Inflammatory macrophage treated with lipopolysaccharide for 1 hour (primary cell): ENCODE measurements around the gene TMEM35B.
"Not testable (repeated sequence)": the region's sequence is repeated elsewhere in the genome, so short reads cannot be mapped to it uniquely, and the experiment has no call there.

Experiments
- DNase-seq, 2 donors: peaks; one replicate each; pipeline ENCODE4 v3.0.0-alpha.2; 2020 to 2022

Gene TMEM35B

DNA sequence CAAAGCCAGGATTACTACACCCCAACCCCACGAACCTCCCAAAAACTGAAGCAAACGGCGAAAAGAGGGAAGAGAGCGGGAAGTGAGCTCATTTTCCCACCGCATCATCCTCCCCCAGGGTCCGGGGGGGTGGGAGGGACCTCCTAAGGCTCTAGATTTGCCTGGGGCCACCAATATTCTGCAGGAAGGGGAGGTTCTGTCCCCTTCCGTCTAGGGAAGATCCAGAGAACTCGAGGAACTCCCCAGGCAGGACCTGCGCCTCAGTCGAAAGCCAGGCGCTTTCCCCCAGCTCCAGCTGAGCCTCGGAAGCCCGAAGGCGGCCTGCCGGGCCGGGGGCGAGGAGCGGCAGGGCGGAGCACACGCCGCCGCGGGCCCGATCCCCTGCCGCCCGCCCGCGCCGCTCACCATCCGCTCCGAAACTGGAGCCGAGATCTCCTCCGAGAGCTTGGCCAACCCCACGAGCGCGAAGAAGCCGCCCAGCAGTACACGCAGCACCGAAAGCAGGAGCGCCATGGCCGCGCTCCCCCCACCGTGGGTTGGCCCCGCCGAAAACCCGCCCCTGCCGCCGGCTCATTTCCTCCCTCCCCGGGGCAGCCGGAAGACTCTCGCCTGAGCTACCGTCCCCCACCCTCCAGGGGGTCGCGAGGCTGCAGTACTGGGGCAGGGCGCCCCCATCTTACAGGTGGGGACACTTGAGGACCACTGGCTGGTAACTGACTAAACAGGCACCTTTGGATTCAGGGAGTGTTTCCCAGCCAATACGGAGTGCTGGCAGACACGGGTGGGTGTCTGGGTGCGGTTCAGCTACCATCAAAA, at the start of gene TMEM35B:
TMEM35B (minus strand) TSS at position 555 of the 816 bp plus-strand sequence; CDS start at position 513, 42 bp downstream.
- DNase-seq: peak; percentile 84 to 87

DNA sequence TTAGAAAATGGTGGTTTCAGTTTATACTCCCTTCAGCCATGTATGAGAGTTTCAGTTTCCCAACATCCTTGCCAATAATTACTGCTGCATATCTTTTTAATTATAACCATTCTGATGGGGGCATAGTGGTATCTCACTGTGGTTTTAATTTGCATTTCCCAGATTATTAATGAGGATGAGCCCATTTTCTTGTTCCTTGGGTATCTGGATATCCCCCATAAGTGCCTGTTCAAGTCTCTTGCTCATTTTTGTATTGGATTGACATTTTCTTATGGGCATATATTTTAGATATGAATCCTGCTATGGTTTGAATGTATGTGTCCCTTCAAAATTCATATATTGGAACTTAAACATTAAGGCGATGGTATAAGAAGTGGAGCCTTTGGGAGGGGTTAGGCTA, 48.2 kb upstream of the TMEM35B start:
- DNase-seq: no peak

DNA sequence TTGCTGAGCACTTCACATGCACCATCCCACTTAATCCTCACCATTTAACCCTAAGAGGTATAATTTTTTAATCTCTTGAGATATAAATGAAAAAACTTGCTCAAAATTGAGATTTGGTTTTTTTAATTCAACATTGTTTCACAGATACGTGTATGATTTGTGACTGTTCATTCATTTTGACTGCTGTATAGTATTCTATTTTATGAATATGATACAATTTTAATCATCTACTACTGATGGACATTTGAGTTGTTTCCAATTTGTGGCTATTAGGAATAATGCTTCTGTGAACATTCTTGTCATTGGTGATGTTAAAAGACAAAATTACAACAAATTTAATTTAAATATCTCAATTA, 47.2 kb upstream of the TMEM35B start:
- no peak for DNase-seq

DNA sequence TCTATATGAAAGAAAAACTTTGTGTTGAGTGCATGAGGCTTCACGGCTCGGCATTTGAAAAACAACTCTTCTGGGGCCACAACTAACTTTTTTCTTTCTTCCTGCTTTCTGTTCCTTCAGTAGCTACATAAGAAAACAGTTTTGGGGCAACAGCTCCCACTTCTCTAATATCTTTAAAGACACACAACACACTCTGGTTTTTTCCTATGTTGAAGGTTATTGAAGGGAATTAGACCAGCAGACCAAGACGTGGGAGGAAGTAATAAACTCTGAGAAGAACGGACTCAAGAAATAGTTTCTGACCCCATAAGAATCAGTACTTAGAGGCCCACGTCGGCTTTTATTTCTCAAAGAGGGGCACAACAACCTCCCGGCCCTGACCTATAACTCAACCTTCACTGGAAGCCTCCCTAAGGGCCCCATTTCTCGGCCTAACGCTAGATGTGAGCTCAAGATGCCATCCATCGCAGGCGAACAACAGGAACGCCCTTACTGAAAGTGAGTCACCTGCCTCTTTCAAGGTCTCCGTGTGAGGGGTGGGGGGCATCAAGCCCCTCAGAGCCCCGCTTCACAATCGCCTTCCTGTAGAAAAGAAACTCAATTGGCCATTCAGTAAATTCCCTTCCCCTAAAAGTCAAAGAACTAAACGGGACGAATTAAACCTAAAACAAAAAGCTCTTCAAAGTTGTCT, 45.8 kb upstream of the TMEM35B start:
- DNase-seq: peak; percentile 55 to 59

DNA sequence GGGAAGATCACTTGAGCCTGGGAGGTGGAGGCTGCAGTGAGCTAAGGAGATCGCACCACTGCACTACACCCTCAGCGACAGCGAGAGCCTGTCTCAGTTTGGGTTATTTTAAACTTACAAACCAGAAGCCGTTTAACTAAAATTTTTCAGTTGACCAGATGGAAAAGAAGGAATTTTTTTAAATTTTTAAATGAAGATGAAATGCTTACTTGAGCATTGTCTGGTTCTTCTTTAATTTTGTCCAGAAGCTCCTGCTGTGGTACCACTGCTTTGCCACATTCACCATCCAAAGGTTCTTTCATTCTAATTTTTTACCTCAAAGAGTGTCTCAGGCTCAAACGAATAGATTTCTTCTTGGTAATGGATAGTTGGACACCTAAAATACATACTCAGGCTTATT, 45.2 kb upstream of the TMEM35B start:
- no peak for DNase-seq

DNA sequence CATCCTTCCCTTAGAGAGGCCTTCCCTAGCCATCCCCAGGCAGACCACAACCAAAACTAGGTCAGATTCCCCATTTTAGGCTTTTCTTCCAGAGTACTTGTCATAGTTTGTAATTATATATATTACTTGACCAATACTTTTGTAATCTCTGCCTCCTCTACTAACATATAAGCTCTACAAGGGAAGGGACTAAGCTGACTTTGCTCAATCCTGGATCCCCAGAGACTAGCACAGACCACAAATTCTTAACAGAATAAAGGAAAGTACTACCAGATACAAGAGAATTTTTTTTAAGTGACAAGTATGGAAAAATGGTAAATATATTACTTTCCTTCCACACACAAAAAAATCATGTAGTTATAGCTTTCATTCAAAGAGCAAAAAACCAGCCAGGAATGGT, 44.6 kb upstream of the TMEM35B start:
- no peak for DNase-seq

DNA sequence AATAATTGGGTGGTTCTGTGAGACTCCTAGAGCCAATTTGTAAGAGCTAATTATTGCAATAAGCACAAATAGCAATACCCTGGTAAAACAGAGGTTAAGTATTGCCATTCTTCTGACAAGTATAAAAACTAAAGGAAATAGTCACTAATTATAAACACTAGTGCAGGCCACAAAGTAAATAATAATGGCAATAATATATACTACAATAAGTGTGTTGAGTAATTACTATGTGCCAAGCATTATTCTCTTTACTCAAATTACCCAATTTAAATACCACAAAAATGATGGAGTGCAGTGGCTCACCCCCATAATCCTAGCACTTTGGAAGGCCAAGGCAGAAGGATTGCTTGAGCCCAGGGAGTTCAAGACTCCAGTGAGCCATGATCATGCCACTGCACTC, 31.3 kb upstream of the TMEM35B start:
- no peak for DNase-seq

DNA sequence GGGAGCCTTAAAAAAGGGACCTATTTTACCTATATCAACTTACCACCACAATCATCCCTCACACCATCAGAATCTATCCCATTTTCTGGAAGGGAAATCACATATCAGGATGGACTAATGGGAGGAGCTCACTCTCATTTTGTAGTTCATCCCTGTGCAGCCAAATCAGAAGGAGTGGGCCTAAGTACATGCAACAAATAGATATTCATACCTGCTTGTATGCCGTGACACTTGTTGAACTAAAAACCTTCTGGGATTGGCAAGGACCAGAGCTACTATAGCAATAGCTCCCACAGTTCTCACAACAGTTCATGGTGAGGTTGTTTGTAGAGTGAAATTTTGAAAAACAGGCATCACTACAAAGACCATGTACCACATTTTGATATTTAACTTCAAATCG, 29.3 kb upstream of the TMEM35B start:
- no peak for DNase-seq

DNA sequence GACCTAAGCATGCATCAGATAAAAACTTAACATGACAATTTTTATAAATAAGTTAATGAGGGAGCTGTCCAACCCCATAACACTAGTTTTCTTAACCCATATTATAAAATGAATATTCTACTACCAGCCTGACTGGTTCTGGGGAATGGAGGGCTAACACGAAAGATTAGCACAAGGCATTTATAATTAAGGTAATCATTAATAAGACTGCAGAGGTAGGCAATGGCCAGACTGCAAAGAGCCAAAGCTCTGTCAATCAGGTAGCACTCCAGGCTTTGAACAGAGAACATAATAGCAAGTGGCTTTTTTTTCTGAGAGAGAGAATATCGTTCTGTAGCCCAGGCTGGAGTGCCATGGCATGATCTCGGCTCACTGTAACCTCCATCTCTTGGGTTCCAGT, 20.6 kb upstream of the TMEM35B start:
- no peak for DNase-seq

DNA sequence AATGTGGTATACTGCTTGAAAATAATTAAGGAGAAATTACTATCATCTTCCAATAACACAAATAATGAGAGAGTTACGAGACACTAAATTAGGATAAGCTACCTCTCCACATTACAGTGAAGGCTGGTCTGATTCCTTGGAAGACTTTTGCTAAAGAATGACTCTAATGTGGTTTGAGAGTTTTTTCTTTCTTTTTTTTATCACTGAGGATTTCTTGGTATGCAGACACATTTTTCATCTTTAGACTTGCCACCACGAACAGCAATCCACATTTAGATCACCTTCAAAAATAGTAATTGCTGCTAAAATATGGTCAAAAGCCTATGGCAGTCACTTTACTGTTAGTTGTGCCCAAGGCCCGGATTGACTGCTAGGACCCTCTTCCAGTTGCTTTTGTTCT, 16.6 kb upstream of the TMEM35B start:
- DNase-seq: no peak

DNA sequence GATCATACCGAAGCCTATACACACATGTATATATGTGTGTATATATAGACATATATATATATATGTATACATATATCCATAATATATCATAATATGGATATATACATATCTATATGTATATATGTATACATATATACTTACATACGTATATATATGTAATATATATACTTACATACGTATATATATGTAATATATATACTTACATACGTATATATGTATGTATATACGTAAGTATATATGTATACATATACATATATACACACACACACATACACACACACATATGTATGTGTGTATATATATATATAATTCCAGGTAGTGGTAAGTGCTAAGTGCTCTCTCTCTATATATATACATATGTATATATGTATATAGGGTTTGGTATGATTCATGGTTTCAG, 9.7 kb upstream of the TMEM35B start:
- DNase-seq: no peak

DNA sequence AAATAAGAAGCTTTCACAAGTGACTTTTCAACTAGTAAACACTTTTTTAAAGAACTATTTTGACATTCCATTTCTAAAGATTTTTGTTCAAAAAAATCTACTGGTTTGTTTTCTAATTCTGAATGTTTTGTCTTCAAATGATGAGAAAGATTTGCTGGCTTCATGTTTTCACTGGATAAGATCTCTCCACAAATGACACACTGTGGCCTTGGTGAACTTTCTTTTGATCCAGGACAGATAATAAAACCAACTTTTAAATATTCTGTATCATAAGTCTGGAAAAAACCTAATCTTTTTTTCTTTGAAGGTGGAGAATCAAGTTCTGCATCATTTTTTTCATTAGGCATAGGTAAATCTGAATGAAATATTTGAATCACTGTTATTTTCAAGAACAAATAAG, 3.4 kb upstream of the TMEM35B start:
- DNase-seq: no peak

DNA sequence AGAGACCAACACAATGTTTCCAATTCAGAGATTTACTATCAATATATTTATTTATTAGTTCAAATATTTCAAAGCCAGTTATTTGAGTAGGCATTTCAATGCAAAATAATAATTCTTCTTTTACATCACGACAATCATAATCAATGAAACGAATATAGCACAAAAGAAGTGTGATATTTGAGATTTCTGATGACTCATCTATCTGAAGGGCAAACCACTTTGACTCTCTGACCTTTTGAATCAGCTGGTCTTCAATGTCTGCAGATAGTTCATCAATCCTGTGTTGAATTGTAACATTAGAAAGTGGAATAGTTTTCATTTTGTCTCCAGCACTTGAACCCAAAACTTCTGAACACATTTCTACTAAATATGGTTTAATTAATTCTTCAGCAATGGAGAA, 3.0 kb upstream of the TMEM35B start:
- no peak for DNase-seq

DNA sequence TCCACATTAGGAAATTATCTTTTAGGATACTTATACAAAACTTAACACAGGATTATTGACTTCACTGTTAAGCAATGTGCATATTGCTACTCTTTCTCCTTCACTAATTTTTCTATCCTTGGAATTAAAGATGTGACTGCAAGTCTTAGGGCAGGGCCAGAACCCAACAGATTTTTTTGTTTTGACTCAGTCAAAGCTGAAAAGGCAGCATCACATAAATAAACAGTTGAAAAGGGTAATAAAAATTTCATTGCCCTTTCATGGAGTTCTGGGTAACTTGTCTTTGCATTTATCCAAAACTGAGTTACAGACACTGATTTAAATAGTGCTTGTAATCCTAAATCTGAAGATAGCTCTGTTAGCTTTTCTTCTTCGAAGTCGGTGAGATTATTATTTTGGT, 1.9 kb upstream of the TMEM35B start:
- DNase-seq: no peak

DNA sequence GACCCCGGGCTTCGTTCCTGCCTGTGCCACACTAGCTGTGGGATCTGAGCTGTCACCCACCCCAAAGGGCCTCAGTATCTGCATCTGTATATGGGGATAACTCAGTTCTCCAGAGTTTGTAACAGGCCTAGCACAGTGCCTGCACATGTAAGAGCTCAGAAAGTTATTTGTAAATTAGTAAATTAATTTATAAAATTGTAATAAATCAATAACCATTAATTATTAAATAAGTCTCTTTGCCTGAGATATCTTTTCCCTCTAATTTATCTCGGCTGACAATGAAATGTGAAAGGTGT, 410 bp upstream of the TMEM35B start:
- not testable (repeated sequence) for DNase-seq

DNA sequence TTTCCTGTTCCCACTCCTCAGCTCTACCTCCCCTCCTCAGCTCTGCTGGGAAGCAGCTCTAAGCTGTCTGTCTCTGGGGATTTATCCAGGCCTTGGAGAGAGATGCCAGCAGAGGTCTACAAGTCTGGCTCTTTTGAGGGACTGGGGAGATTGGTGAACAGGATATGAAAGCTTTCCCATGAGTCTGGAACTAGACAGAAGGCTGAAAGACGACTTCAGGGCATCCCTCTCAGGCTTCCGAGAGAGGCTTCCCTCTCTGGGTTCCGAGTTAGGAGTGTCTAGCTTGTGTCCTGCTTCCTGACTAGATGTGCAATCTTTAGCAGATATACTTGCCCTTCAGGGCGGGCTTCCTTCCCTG, 733 bp downstream of the TMEM35B start:
- no peak for DNase-seq

DNA sequence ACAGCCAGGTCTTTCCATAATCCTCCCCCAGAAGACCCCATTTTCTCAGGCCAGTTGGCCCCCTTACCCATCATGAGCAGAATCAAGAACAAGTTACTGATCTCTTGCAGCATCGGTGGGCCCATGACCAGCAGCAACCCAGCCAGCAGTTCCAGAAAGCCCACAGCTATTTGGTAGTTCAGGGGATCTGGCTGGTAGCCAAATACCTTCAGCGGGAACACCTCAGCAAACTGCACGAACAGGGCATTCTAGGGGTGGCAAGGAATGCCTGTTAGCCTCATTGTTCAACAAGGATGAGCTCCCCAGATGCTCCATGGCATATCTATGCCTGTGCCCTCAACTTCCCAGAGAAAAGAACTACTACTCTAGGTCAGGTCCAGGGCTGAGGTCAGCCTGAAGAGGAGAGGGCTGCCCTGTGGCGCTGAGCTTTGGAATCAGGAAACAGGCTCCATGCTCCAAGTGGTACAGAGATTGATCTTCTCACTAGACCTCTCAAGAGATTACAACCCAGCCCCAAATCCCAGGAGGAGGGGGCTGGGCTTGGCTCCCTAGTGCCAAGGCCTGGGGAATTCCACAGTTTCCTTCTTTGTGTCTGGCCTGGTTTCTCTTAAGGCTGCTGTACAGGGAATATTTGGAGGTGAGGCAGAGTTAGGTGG, 1.3 kb downstream of the TMEM35B start:
- DNase-seq: peak in 1 of 2 donors; percentile 12

DNA sequence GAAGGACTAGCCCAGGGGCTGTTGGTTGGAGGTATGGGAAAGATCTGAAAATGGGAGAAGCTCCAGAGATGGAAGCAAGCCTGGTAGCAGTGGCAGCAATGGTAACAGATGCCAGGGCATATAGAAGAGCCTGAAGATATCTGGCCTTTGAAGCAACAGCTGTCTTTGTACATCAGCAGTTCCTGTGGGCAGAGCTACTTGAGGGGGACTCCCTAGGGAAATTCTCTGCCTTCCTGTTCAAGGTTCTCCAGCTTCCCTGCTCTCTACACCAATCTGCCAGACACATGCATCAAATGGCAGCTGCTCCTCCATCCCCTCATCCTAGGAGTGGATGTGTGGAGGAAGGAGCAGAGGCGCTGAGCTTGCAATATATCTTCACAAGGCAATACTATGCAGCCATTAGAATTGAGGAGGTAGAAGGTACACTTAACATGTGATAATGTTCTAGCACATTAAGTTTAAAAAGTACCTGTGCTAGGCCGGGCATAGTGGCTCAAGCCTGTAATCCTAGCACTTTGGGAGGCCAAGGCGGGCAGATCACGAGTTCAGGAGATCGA, 2.2 kb downstream of the TMEM35B start:
- peak; percentile 2 to 47 for DNase-seq

DNA sequence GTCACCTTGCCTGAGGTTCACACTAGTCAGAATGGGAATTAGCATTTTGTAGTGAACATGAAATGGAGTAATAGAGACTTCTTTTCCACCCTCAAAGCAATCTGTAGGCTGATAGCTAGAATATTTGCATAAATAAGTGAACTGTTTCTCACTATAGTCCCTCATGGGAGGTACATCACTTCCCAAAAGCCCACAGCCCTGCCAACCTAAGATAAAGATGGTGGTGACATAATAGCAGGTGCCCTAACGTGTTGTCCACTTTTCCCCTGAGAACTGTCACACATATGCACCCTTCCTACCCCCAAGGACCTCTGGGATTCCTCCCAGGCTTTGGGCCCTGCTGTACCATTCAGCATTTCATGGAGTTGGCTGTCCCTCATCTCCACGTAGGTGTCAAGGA, 4.4 kb downstream of the TMEM35B start:
- DNase-seq: no peak

DNA sequence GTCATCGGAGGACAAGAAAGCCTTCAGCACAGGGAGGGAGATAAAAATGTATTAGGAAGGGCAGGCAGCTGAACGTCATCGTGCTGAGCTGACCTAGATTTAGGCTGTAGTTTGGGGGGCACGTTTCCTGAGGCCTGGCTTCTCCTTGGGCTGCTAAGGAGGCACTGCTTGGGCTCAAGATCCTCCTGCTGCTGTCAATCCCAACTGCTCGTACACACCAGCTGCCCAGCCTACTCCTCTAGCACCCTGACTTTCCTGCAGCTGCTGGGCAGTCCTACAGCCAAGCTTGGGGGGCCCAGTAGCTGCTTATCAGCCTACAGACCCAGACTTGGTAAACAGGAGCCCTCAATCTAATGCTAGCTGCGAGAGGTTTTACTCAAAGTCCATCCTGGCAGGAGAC, 6.2 kb downstream of the TMEM35B start:
- DNase-seq: no peak

DNA sequence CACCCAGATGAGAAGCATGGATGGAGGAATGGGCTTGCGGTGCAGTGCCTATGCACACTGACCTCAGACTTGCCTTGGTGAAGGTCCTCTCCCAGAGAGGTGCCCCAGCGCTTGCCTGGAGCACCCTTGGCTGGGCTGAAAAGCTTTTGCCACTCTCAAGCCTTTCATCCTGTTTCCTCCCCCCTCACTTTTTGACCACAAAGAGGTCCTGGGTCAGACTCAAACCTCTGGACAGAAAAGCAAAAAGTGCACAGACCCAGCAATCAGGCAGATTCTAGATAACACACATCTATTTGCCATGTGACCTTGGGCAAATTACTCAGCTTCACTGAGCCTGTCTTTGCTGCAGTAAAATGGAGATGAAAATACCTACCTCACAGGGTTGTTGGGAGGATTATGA, 7.3 kb downstream of the TMEM35B start:
- DNase-seq: no peak

DNA sequence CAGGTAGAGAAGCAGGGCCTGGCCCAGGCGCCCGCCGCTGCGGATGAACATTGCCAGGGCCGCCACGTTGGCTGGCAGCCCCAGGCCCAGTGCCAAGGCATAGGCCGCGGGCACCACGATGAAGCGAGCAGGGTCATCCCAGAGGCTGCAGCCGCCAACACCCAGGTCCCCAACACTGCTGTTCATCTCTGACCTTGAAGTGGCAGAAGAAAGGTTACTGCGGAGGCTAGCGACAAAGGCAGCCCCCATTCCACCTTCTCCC, 8.0 kb downstream of the TMEM35B start:
- DNase-seq: no peak

DNA sequence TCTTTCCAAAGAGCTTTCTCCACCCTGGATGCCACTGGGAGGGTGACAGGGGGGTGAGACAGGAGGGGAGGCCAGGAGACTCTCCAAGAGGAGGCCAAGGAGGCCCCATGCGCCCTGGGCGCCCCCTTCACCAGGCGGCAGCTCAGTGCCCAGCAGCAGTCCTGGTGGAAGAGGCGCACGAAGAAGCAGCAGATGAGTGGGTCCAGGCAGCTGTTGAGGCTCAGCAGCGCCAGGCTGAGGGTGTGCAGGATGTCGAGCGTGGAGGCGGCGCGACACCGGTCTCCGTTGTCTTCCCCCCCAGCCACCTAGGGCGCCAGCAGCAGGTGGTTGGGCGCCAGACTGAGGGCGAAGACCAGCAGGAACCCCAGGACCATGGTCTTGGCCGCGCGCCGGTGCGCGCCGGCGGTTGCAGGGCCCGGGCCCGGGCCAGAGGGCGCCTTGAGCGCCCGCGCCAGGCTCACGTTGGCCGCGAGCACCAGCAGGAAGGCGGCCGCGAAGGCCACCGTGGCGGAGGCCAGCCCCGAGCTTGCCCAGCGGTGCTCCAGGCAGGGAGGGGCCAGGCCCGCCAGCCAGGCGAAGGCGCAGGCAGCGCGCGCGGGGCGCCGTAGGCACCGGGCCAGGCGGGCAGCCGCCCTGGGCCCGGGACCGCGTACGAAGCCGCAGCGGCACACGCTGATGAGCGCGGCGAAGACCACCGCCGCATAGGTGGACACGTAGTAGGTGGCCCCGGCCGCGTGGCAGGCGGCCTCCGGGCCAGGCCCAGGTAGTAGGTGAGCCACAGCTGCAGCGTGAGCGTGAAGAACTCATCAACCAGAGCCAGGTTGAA, 8.6 kb downstream of the TMEM35B start:
- no peak for DNase-seq

DNA sequence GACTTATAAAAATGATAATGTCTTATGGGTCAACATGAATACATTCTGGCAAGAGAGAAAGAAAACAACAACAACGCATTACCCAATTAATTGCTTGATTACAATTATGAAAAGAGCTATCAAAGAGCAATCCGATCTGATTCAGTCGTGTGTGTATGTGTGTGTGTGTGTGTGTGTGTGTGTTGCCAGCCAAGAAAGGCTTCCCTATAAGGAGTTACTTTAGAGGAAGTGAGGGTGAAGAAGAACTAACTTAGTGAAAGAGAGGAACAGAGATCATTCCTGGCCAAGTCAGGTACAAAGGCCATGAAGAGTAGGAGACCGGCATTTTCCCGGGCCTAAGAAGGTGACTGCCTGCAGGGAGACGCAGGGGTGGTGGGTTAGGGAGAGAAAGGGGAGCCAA, 9.4 kb downstream of the TMEM35B start:
- peak; percentile 11 to 44 for DNase-seq
